ENCODE results near the gene PHF11. TPM values are rescaled to one million over a fixed set of nuclear protein-coding genes. Genes with fewer than 3 reads are reported as not detected.

The PHF11 gene
- polyA plus RNA-seq, 3 donors = 63.4 to 68.8 (median 68.4) TPM

DNA sequence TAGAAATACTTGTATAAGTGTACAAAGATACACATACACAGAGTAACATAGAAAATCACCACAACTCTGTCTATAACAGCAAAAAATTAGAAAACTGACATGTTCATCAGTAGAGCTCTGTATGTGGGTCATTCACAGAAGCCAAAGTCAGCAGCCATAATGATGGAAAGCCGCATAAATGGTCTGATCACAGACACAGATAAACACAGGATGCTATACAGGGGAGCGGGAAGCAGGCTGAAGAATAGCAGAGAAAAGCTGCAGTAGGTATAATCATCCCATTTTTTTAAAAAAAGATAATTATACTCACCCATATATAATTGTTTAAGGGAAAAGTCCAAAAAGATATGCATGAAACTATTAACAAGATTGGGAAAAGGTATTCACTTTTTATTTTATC is 58.1 kb downstream of the PHF11 start:
- no peak overlapping the region for H3K9ac ChIP-seq (ENCODE audit: insufficient read depth, low read length, poor library complexity, severe bottlenecking)
- peaks cover 8% of the 10 kb centered on the region for H3K4me1 Mint-ChIP-seq
- peaks cover 42 to 65% of the 10 kb centered on the region in 2 donors for H3K36me3 ChIP-seq (replicated peaks in 1 of 2; ENCODE audit: control insufficient read depth in 1 of 2, insufficient read depth in 2 of 2, low read length in 2 of 2)
- peaks cover 0 to 3% (median 0%) of the 10 kb centered on the region in 3 donors for H3K27me3 Mint-ChIP-seq (ENCODE audit: low read depth in 3 of 3)
- H3K79me2 ChIP-seq (ENCODE audit: insufficient read depth, low read length) = no peaks in the 10 kb centered on the region
- H3K9me3 Mint-ChIP-seq = no peaks in the 10 kb centered on the region
- no peak overlapping the region for H3K27ac Mint-ChIP-seq
- H3K4me3 ChIP-seq (replicated peaks in 1 of 3; ENCODE audit: low read depth in 2 of 3, low read length in 3 of 3) = no peak overlapping the region
- H4K20me1 ChIP-seq (ENCODE audit: insufficient read depth, low read length) = no peaks in the 10 kb centered on the region
- intact Hi-C loops (cut with micrococcal nuclease) = no loop called here
- H3K27me3 ChIP-seq (ENCODE audit: control insufficient read depth in 2 of 2, insufficient read depth in 2 of 2, low read length in 2 of 2) = no peaks in the 10 kb centered on the region
- no peak overlapping the region for H3K4me2 ChIP-seq (replicated peaks; ENCODE audit: extremely low read depth, low read length, poor library complexity, severe bottlenecking)
- H3K4me1 ChIP-seq (ENCODE audit: control insufficient read depth in 1 of 2, insufficient read depth in 2 of 2, low read length in 2 of 2) = peaks cover 13 to 16% of the 10 kb centered on the region in 2 donors
- H3K9me3 ChIP-seq (replicated peaks in 1 of 2; ENCODE audit: control insufficient read depth in 1 of 2, insufficient read depth in 1 of 2, low read length in 2 of 2) = peaks cover 0 to under 1% of the 10 kb centered on the region in 2 donors
- no peak for DNase-seq
- H3K36me3 Mint-ChIP-seq = peaks cover 57 to 58% of the 10 kb centered on the region in 2 donors
- no peak overlapping the region for H2AFZ ChIP-seq (ENCODE audit: insufficient read depth, low read depth, low read length, poor library complexity, severe bottlenecking)
- WGBS (ENCODE audit: insufficient coverage) = no CpG with 5 or more reads among the region's 2 CpGs
- H3K27ac ChIP-seq (ENCODE audit: low read depth in 1 of 2, low read length in 2 of 2) = no peak overlapping the region
- TF ChIP-seq, protein P1, sequence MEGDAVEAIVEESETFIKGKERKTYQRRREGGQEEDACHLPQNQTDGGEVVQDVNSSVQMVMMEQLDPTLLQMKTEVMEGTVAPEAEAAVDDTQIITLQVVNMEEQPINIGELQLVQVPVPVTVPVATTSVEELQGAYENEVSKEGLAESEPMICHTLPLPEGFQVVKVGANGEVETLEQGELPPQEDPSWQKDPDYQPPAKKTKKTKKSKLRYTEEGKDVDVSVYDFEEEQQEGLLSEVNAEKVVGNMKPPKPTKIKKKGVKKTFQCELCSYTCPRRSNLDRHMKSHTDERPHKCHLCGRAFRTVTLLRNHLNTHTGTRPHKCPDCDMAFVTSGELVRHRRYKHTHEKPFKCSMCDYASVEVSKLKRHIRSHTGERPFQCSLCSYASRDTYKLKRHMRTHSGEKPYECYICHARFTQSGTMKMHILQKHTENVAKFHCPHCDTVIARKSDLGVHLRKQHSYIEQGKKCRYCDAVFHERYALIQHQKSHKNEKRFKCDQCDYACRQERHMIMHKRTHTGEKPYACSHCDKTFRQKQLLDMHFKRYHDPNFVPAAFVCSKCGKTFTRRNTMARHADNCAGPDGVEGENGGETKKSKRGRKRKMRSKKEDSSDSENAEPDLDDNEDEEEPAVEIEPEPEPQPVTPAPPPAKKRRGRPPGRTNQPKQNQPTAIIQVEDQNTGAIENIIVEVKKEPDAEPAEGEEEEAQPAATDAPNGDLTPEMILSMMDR (IDR thresholded peaks at IDR 0.05) = no peak
- no peak overlapping the region for H3K4me3 Mint-ChIP-seq

DNA sequence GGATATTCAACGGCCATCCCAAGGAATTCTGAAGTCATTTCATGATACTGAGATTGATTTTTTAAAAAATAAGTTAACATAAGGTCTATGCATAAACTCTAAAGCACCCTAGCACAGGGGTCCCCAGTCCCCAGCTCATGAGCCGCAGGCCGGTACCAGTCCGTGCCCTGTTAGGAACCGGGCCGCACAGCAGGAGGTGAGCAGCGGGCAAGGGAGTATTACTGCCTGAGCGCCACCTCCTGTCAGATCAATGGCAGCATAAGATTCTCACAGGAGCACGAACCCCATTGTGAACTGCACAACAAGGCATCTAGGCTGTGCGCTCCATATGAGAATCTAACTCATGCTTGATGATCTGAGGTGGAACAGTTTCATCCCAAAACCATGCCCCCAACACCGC is 58.6 kb downstream of the PHF11 start:
- Histone ChIP-seq H3K4me3 (replicated peaks in 1 of 3; ENCODE audit: low read depth in 2 of 3, low read length in 3 of 3) (no peak overlapping the region), H3K36me3 (replicated peaks in 1 of 2; ENCODE audit: control insufficient read depth in 1 of 2, insufficient read depth in 2 of 2, low read length in 2 of 2) (peaks cover 46 to 65% of the 10 kb centered on the region in 2 donors), H3K4me1 (ENCODE audit: control insufficient read depth in 1 of 2, insufficient read depth in 2 of 2, low read length in 2 of 2) (peaks cover 13 to 16% of the 10 kb centered on the region in 2 donors), H3K27me3 (ENCODE audit: control insufficient read depth in 2 of 2, insufficient read depth in 2 of 2, low read length in 2 of 2) (no peaks in the 10 kb centered on the region), H3K27ac (ENCODE audit: low read depth in 1 of 2, low read length in 2 of 2) (no peak overlapping the region), H3K4me2 (replicated peaks; ENCODE audit: extremely low read depth, low read length, poor library complexity, severe bottlenecking) (no peak overlapping the region), H3K79me2 (ENCODE audit: insufficient read depth, low read length) (no peaks in the 10 kb centered on the region), H3K9ac (ENCODE audit: insufficient read depth, low read length, poor library complexity, severe bottlenecking) (no peak overlapping the region), H2AFZ (ENCODE audit: insufficient read depth, low read depth, low read length, poor library complexity, severe bottlenecking) (no peak overlapping the region), H3K9me3 (replicated peaks in 1 of 2; ENCODE audit: control insufficient read depth in 1 of 2, insufficient read depth in 1 of 2, low read length in 2 of 2) (peaks cover 0 to 4% of the 10 kb centered on the region in 2 donors), H4K20me1 (ENCODE audit: insufficient read depth, low read length) (no peaks in the 10 kb centered on the region)
- WGBS (ENCODE audit: insufficient coverage) = 86% methylated on average over 10 of the region's 11 CpGs
- intact Hi-C loops (cut with micrococcal nuclease) = no loop called here
- Mint-ChIP-seq H3K27ac (no peak overlapping the region), H3K36me3 (peaks cover 57% of the 10 kb centered on the region in 2 donors), H3K9me3 (peaks cover 0 to 3% (median 2%) of the 10 kb centered on the region in 7 donors), H3K4me1 (peaks cover 8% of the 10 kb centered on the region), H3K27me3 (ENCODE audit: low read depth in 3 of 3) (peaks cover 0 to 3% (median 0%) of the 10 kb centered on the region in 3 donors), H3K4me3 (no peak overlapping the region)
- no peak for DNase-seq
- TF ChIP-seq, protein P1 (IDR thresholded peaks at IDR 0.05) = no peak

Data from CD14-positive monocyte (primary cell).